Breast epithelium (tissue), 3 donors: ENCODE data around the gene TEAD1.

Source experiments
- POLR2A ChIP-seq: fragments of 450-650 bp; IDR thresholded peaks from one replicate; pipeline ENCODE4 v1.6.1; 2016; ENCODE audit warnings: antibody characterized with exemption, mild to moderate bottlenecking, moderate library complexity
- TF ChIP-seq, protein P1 (sequence below), 3 donors: fragments of 450-650 bp; IDR thresholded peaks; one replicate each; pipeline ENCODE4 v1.5.1; 2016 to 2017; ENCODE audit warnings: antibody characterized with exemption in 3 of 3, mild to moderate bottlenecking in 3 of 3, moderate library complexity in 3 of 3

DNA sequence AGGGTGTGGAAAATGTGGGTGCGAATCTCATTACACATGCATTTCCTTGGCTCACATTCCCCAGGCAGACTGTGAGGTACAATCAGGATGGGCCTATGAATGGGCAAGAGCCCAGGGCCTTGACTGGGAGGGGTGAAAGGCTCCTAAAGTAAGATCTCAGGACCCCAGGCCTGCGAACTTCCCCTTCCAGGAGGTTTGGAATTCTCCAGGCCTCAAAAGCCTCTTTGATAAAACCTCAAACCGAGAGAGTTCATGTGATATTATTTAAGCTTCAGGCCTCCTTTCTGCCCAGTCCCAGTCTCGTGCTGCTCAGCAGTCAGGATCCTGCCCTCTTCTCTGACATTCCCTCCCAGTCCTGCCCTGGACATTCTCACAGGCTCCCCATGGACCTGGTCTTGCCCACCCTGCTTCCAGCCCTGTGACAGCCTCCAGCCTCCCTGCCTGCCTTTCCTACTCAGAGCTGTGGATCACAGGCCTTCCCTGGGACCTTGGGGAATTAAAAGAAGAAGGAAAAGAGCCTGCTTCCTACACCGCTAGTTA lies 37.3 kb upstream of the TEAD1 start:
- TF ChIP-seq, protein P1, sequence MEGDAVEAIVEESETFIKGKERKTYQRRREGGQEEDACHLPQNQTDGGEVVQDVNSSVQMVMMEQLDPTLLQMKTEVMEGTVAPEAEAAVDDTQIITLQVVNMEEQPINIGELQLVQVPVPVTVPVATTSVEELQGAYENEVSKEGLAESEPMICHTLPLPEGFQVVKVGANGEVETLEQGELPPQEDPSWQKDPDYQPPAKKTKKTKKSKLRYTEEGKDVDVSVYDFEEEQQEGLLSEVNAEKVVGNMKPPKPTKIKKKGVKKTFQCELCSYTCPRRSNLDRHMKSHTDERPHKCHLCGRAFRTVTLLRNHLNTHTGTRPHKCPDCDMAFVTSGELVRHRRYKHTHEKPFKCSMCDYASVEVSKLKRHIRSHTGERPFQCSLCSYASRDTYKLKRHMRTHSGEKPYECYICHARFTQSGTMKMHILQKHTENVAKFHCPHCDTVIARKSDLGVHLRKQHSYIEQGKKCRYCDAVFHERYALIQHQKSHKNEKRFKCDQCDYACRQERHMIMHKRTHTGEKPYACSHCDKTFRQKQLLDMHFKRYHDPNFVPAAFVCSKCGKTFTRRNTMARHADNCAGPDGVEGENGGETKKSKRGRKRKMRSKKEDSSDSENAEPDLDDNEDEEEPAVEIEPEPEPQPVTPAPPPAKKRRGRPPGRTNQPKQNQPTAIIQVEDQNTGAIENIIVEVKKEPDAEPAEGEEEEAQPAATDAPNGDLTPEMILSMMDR (IDR thresholded peaks at IDR 0.05), result no peak
- no peak for TF ChIP-seq POLR2A
